Stimulated activated naive CD8-positive, alpha-beta T cell treated with anti-CD3 and anti-CD28 coated beads, Interleukin-15, Interleukin-2, amounts not matched to agents 100 ng/mL and 50 ng/mL, for 24 hours (primary cell): ENCODE measurements around the gene S100A13.
"Not testable (repeated sequence)": the region's sequence is repeated elsewhere in the genome, so short reads cannot be mapped to it uniquely, and the experiment has no call there.

Experiments used
- H3K27ac Mint-ChIP-seq: one replicate; pipeline ENCODE4 v1.8.0; 2021; ENCODE audit warnings: mild to moderate bottlenecking, mixed read lengths
- H3K27me3 Mint-ChIP-seq: one replicate; pipeline ENCODE4 v1.8.0; 2021; ENCODE audit warnings: mixed read lengths
- H3K36me3 Mint-ChIP-seq: one replicate; pipeline ENCODE4 v1.8.0; 2021; ENCODE audit warnings: low read depth, mixed read lengths
- H3K4me1 Mint-ChIP-seq: one replicate; pipeline ENCODE4 v1.8.0; 2021; ENCODE audit warnings: low read depth, mixed read lengths
- H3K4me3 Mint-ChIP-seq: one replicate; pipeline ENCODE4 v1.8.0; 2021; ENCODE audit warnings: mild to moderate bottlenecking, mixed read lengths
- H3K9me3 Mint-ChIP-seq: one replicate; pipeline ENCODE4 v1.8.0; 2021; ENCODE audit warnings: mixed read lengths

S100A13 gene

GRCh38 chr1:153608742-153609584 lies 18.3 kb downstream of the S100A13 start:
- H3K9me3 Mint-ChIP-seq, result no peaks in the 10 kb centered on the region
- H3K36me3 Mint-ChIP-seq, result no peaks in the 10 kb centered on the region
- no peaks in the 10 kb centered on the region for H3K27me3 Mint-ChIP-seq
- no peak overlapping the region for H3K4me3 Mint-ChIP-seq
- no peak overlapping the region for H3K27ac Mint-ChIP-seq
- H3K4me1 Mint-ChIP-seq, result no peaks in the 10 kb centered on the region

- no peak overlapping the region for H3K27ac Mint-ChIP-seq
- H3K9me3 Mint-ChIP-seq, result no peaks in the 10 kb centered on the region
- no peaks in the 10 kb centered on the region for H3K36me3 Mint-ChIP-seq
- no peaks in the 10 kb centered on the region for H3K27me3 Mint-ChIP-seq
- no peaks in the 10 kb centered on the region for H3K4me1 Mint-ChIP-seq
- H3K4me3 Mint-ChIP-seq, result no peak overlapping the region
Measured at GRCh38 chr1:153608089-153608682, 19.1 kb downstream of the S100A13 start.

- Mint-ChIP-seq H3K36me3 (no peaks in the 10 kb centered on the region), H3K27me3 (no peaks in the 10 kb centered on the region), H3K4me1 (no peaks in the 10 kb centered on the region), H3K27ac (no peak overlapping the region), H3K9me3 (no peaks in the 10 kb centered on the region), H3K4me3 (no peak overlapping the region)
Measured at GRCh38 chr1:153607381-153607780, 19.9 kb downstream of the S100A13 start.

GRCh38 chr1:153606194-153606593 lies 21.1 kb downstream of the S100A13 start:
- Mint-ChIP-seq H3K4me1 (peaks cover 7% of the 10 kb centered on the region), H3K27ac (no peak overlapping the region), H3K27me3 (no peaks in the 10 kb centered on the region), H3K9me3 (no peaks in the 10 kb centered on the region), H3K4me3 (no peak overlapping the region), H3K36me3 (no peaks in the 10 kb centered on the region)

- Mint-ChIP-seq H3K36me3 (no peaks in the 10 kb centered on the region), H3K4me1 (peaks cover 19% of the 10 kb centered on the region)
Measured at GRCh38 chr1:153602749-153603148, 24.6 kb downstream of the S100A13 start.

GRCh38 chr1:153599847-153600246 lies 27.5 kb downstream of the S100A13 start:
- no peak overlapping the region for H3K4me3 Mint-ChIP-seq
- peak overlapping the region; percentile 66 for H3K27ac Mint-ChIP-seq
- H3K4me1 Mint-ChIP-seq, result peaks cover 28% of the 10 kb centered on the region
- no peaks in the 10 kb centered on the region for H3K36me3 Mint-ChIP-seq
- H3K27me3 Mint-ChIP-seq, result no peaks in the 10 kb centered on the region
- H3K9me3 Mint-ChIP-seq, result no peaks in the 10 kb centered on the region

More at GRCh38 chr1:153602749-153603148, 24.6 kb downstream of the S100A13 start:
- H3K4me3 Mint-ChIP-seq, result no peak overlapping the region
- no peaks in the 10 kb centered on the region for H3K9me3 Mint-ChIP-seq
- H3K27ac Mint-ChIP-seq, result no peak overlapping the region
- H3K27me3 Mint-ChIP-seq, result no peaks in the 10 kb centered on the region

- H3K36me3 Mint-ChIP-seq, result no peaks in the 10 kb centered on the region
- peaks cover 28% of the 10 kb centered on the region for H3K4me1 Mint-ChIP-seq
- H3K27ac Mint-ChIP-seq, result peak overlapping the region; percentile 56
- H3K4me3 Mint-ChIP-seq, result no peak overlapping the region
- no peaks in the 10 kb centered on the region for H3K9me3 Mint-ChIP-seq
- no peaks in the 10 kb centered on the region for H3K27me3 Mint-ChIP-seq
Measured at GRCh38 chr1:153598309-153599172, 28.8 kb downstream of the S100A13 start.

- no peaks in the 10 kb centered on the region for H3K27me3 Mint-ChIP-seq
- no peaks in the 10 kb centered on the region for H3K36me3 Mint-ChIP-seq
- peaks cover 27% of the 10 kb centered on the region for H3K4me1 Mint-ChIP-seq
- H3K9me3 Mint-ChIP-seq, result no peaks in the 10 kb centered on the region
- no peak overlapping the region for H3K4me3 Mint-ChIP-seq
- H3K27ac Mint-ChIP-seq, result peak overlapping the region; percentile 41
Measured at GRCh38 chr1:153597206-153597605, 30.1 kb downstream of the S100A13 start.

- Mint-ChIP-seq H3K4me3 (no peak overlapping the region), H3K27me3 (no peaks in the 10 kb centered on the region), H3K36me3 (no peaks in the 10 kb centered on the region), H3K4me1 (peaks cover 9% of the 10 kb centered on the region), H3K9me3 (no peaks in the 10 kb centered on the region), H3K27ac (no peak overlapping the region)
Measured at GRCh38 chr1:153592748-153593147, 34.6 kb downstream of the S100A13 start.

GRCh38 chr1:153588482-153588881 lies 38.8 kb downstream of the S100A13 start:
- no peak overlapping the region for H3K27ac Mint-ChIP-seq
- no peaks in the 10 kb centered on the region for H3K4me1 Mint-ChIP-seq
- H3K27me3 Mint-ChIP-seq, result no peaks in the 10 kb centered on the region
- H3K36me3 Mint-ChIP-seq, result no peaks in the 10 kb centered on the region
- no peak overlapping the region for H3K4me3 Mint-ChIP-seq
- no peaks in the 10 kb centered on the region for H3K9me3 Mint-ChIP-seq

GRCh38 chr1:153588033-153588432 lies 39.3 kb downstream of the S100A13 start:
- H3K9me3 Mint-ChIP-seq, H3K36me3 Mint-ChIP-seq, H3K4me1 Mint-ChIP-seq: not testable (repeated sequence)

GRCh38 chr1:153587314-153587713 lies 40.0 kb downstream of the S100A13 start:
- Mint-ChIP-seq H3K9me3 (no peaks in the 10 kb centered on the region), H3K36me3 (no peaks in the 10 kb centered on the region), H3K4me1 (no peaks in the 10 kb centered on the region), H3K27me3 (no peaks in the 10 kb centered on the region), H3K4me3 (no peak overlapping the region), H3K27ac (no peak overlapping the region)

More at GRCh38 chr1:153588033-153588432, 39.3 kb downstream of the S100A13 start:
- not testable (repeated sequence) for H3K4me3 Mint-ChIP-seq, H3K27me3 Mint-ChIP-seq, H3K27ac Mint-ChIP-seq

GRCh38 chr1:153586347-153586746 lies 41.0 kb downstream of the S100A13 start:
- no peaks in the 10 kb centered on the region for H3K36me3 Mint-ChIP-seq
- H3K27ac Mint-ChIP-seq, result no peak overlapping the region
- no peaks in the 10 kb centered on the region for H3K4me1 Mint-ChIP-seq
- H3K4me3 Mint-ChIP-seq, result no peak overlapping the region
- no peaks in the 10 kb centered on the region for H3K9me3 Mint-ChIP-seq
- no peaks in the 10 kb centered on the region for H3K27me3 Mint-ChIP-seq

GRCh38 chr1:153585006-153585405 lies 42.3 kb downstream of the S100A13 start:
- Mint-ChIP-seq H3K36me3 (no peaks in the 10 kb centered on the region), H3K4me1 (no peaks in the 10 kb centered on the region), H3K4me3 (no peak overlapping the region), H3K27ac (no peak overlapping the region), H3K27me3 (no peaks in the 10 kb centered on the region), H3K9me3 (no peaks in the 10 kb centered on the region)

GRCh38 chr1:153583976-153584375 lies 43.3 kb downstream of the S100A13 start:
- Mint-ChIP-seq H3K36me3 (no peaks in the 10 kb centered on the region), H3K4me3 (no peak overlapping the region), H3K27me3 (peaks cover 8% of the 10 kb centered on the region), H3K4me1 (no peaks in the 10 kb centered on the region), H3K9me3 (no peaks in the 10 kb centered on the region), H3K27ac (no peak overlapping the region)
